HG02943 (cell line): ENCODE results near the gene FRMD3.
A peak's percentile ranks its signal among the peaks of the same experiment; 100 is the strongest.

Experiments
- ATAC-seq: cut with Tn5 transposase; IDR thresholded peaks from one replicate; pipeline ENCODE4 v1.9.1; 2021; ENCODE audit warnings: mild to moderate bottlenecking, low read depth, moderate library complexity; ENCODE audit not compliant: unreplicated experiment

FRMD3 gene

GRCh38 chr9:83538172-83538889 lies at the start of gene FRMD3:
Gene FRMD3 (minus strand): TSS chr9:83538401. CDS start chr9:83538231, 170 bp downstream.
- no peak for ATAC-seq

- ATAC-seq = no peak
These were observed 46.8 kb upstream of the FRMD3 start for GRCh38 chr9:83584995-83585394.

- ATAC-seq = no peak
These were observed 45.2 kb upstream of the FRMD3 start for GRCh38 chr9:83583151-83584014.

GRCh38 chr9:83582029-83582428 lies 43.8 kb upstream of the FRMD3 start:
- no peak for ATAC-seq

GRCh38 chr9:83574482-83574881 lies 36.3 kb upstream of the FRMD3 start:
- ATAC-seq = no peak

- ATAC-seq = no peak
These were observed 34.3 kb upstream of the FRMD3 start for GRCh38 chr9:83572524-83572923.

GRCh38 chr9:83570359-83570758 lies 32.2 kb upstream of the FRMD3 start:
- ATAC-seq = no peak

GRCh38 chr9:83569326-83569725 lies 31.1 kb upstream of the FRMD3 start:
- no peak for ATAC-seq

- no peak for ATAC-seq
These were observed 25.2 kb upstream of the FRMD3 start for GRCh38 chr9:83563360-83563759.

GRCh38 chr9:83560169-83560826 lies 22.1 kb upstream of the FRMD3 start:
- no peak for ATAC-seq

- ATAC-seq = no peak
These were observed 19.6 kb upstream of the FRMD3 start for GRCh38 chr9:83557771-83558170.

- ATAC-seq = no peak
These were observed 19.1 kb upstream of the FRMD3 start for GRCh38 chr9:83557317-83557716.

GRCh38 chr9:83554278-83554677 lies 16.1 kb upstream of the FRMD3 start:
- ATAC-seq = no peak

GRCh38 chr9:83544002-83544698 lies 5.9 kb upstream of the FRMD3 start:
- peak; percentile 88 for ATAC-seq

GRCh38 chr9:83538890-83539238 lies 663 bp upstream of the FRMD3 start:
- ATAC-seq = no peak

GRCh38 chr9:83537331-83538171 lies 650 bp downstream of the FRMD3 start:
- no peak for ATAC-seq

GRCh38 chr9:83536332-83536731 lies 1.9 kb downstream of the FRMD3 start:
- no peak for ATAC-seq

GRCh38 chr9:83535736-83536135 lies 2.5 kb downstream of the FRMD3 start:
- ATAC-seq = no peak

- ATAC-seq = no peak
These were observed 4.9 kb downstream of the FRMD3 start for GRCh38 chr9:83533296-83533695.

- ATAC-seq = no peak
These were observed 11.3 kb downstream of the FRMD3 start for GRCh38 chr9:83526901-83527300.
